IPS-18a (cell line): ENCODE data around the gene ADH6.
"Not testable (repeated sequence)": the region's sequence is repeated elsewhere in the genome, so short reads cannot be mapped to it uniquely, and the experiment has no call there.

Source experiments
- H3K27ac ChIP-seq: one replicate; pipeline ENCODE4 v1.5.1; 2013; ENCODE audit warnings: low read length
- H3K27me3 ChIP-seq: one replicate; pipeline ENCODE4 v1.6.1; 2013; ENCODE audit warnings: mild to moderate bottlenecking, low read length; ENCODE audit not compliant: control insufficient read depth, insufficient read depth
- H3K36me3 ChIP-seq: one replicate; pipeline ENCODE4 v1.6.1; 2013; ENCODE audit warnings: low read depth, low read length; ENCODE audit not compliant: control insufficient read depth
- H3K4me1 ChIP-seq: one replicate; pipeline ENCODE4 v1.6.1; 2013; ENCODE audit warnings: low read depth, low read length; ENCODE audit not compliant: control insufficient read depth
- H3K4me3 ChIP-seq: one replicate; pipeline ENCODE4 v1.5.1; 2013; ENCODE audit warnings: low read length
- H3K9ac ChIP-seq: one replicate; pipeline ENCODE4 v1.6.1; 2013; ENCODE audit warnings: mild to moderate bottlenecking, low read length, moderate library complexity
- H3K9me3 ChIP-seq: one replicate; pipeline ENCODE4 v1.6.1; 2013; ENCODE audit warnings: low read depth, low read length; ENCODE audit not compliant: control insufficient read depth

The ADH6 gene

GRCh38 chr4:99219072-99219471, at the start of gene ADH6:
ADH6 (minus strand) TSS chr4:99219246; CDS start chr4:99219152, 94 bp downstream.
- Histone ChIP-seq H3K4me1 (peaks cover 19% of the 10 kb centered on the region), H3K27me3 (no peaks in the 10 kb centered on the region), H3K36me3 (no peaks in the 10 kb centered on the region), H3K4me3 (no peak within 1 kb of the TSS), H3K9ac (no peak within 1 kb of the TSS), H3K9me3 (no peaks in the 10 kb centered on the region), H3K27ac (no peak within 1 kb of the TSS)

GRCh38 chr4:99264927-99265326, 45.9 kb upstream of the ADH6 start:
- Histone ChIP-seq H3K9ac (no peak overlapping the region), H3K36me3 (no peaks in the 10 kb centered on the region), H3K4me3 (no peak overlapping the region), H3K4me1 (no peaks in the 10 kb centered on the region), H3K27me3 (no peaks in the 10 kb centered on the region), H3K27ac (no peak overlapping the region), H3K9me3 (no peaks in the 10 kb centered on the region)

- no peaks in the 10 kb centered on the region for H3K27me3 ChIP-seq
- H3K36me3 ChIP-seq: no peaks in the 10 kb centered on the region
- H3K4me3 ChIP-seq: no peak overlapping the region
- H3K27ac ChIP-seq: no peak overlapping the region
- H3K9me3 ChIP-seq: no peaks in the 10 kb centered on the region
- H3K9ac ChIP-seq: no peak overlapping the region
- no peaks in the 10 kb centered on the region for H3K4me1 ChIP-seq
Measured at GRCh38 chr4:99252746-99253145, 33.7 kb upstream of the ADH6 start.

GRCh38 chr4:99248714-99249113, 29.7 kb upstream of the ADH6 start:
- H3K9ac ChIP-seq: no peak overlapping the region
- no peaks in the 10 kb centered on the region for H3K9me3 ChIP-seq
- H3K4me3 ChIP-seq: no peak overlapping the region
- H3K4me1 ChIP-seq: no peaks in the 10 kb centered on the region
- no peaks in the 10 kb centered on the region for H3K27me3 ChIP-seq
- H3K27ac ChIP-seq: no peak overlapping the region
- no peaks in the 10 kb centered on the region for H3K36me3 ChIP-seq

GRCh38 chr4:99235955-99236354, 16.9 kb upstream of the ADH6 start:
- Histone ChIP-seq H3K36me3 (no peaks in the 10 kb centered on the region), H3K27me3 (no peaks in the 10 kb centered on the region), H3K9ac (no peak overlapping the region), H3K4me3 (no peak overlapping the region), H3K4me1 (no peaks in the 10 kb centered on the region), H3K9me3 (no peaks in the 10 kb centered on the region), H3K27ac (no peak overlapping the region)

- no peaks in the 10 kb centered on the region for H3K4me1 ChIP-seq
- H3K9me3 ChIP-seq: no peaks in the 10 kb centered on the region
- no peaks in the 10 kb centered on the region for H3K36me3 ChIP-seq
- no peak overlapping the region for H3K27ac ChIP-seq
- H3K4me3 ChIP-seq: no peak overlapping the region
- no peak overlapping the region for H3K9ac ChIP-seq
- H3K27me3 ChIP-seq: no peaks in the 10 kb centered on the region
Measured at GRCh38 chr4:99234331-99235010, 15.4 kb upstream of the ADH6 start.

- H3K9ac ChIP-seq, H3K27me3 ChIP-seq: not testable (repeated sequence)
Measured at GRCh38 chr4:99233397-99233796, 14.4 kb upstream of the ADH6 start.

GRCh38 chr4:99228706-99229105, 9.7 kb upstream of the ADH6 start:
- not testable (repeated sequence) for H3K27ac ChIP-seq, H3K9ac ChIP-seq

More at GRCh38 chr4:99233397-99233796, 14.4 kb upstream of the ADH6 start:
- H3K9me3 ChIP-seq, H3K4me1 ChIP-seq, H3K36me3 ChIP-seq, H3K27ac ChIP-seq, H3K4me3 ChIP-seq: not testable (repeated sequence)

GRCh38 chr4:99227646-99228045, 8.6 kb upstream of the ADH6 start:
- not testable (repeated sequence) for H3K9ac ChIP-seq, H3K36me3 ChIP-seq, H3K27me3 ChIP-seq, H3K9me3 ChIP-seq, H3K4me3 ChIP-seq, H3K27ac ChIP-seq, H3K4me1 ChIP-seq

More at GRCh38 chr4:99228706-99229105, 9.7 kb upstream of the ADH6 start:
- H3K36me3 ChIP-seq, H3K9me3 ChIP-seq, H3K4me3 ChIP-seq, H3K4me1 ChIP-seq, H3K27me3 ChIP-seq: not testable (repeated sequence)

- Histone ChIP-seq H3K4me3 (peak overlapping the region; percentile 11), H3K27ac (no peak overlapping the region), H3K27me3 (no peaks in the 10 kb centered on the region), H3K9ac (no peak overlapping the region), H3K36me3 (no peaks in the 10 kb centered on the region), H3K4me1 (peaks cover 19% of the 10 kb centered on the region), H3K9me3 (no peaks in the 10 kb centered on the region)
Measured at GRCh38 chr4:99221980-99222379, 2.9 kb upstream of the ADH6 start.

GRCh38 chr4:99219479-99219878, 433 bp upstream of the ADH6 start:
- Histone ChIP-seq H3K9me3 (no peaks in the 10 kb centered on the region), H3K27ac (no peak overlapping the region), H3K36me3 (no peaks in the 10 kb centered on the region), H3K4me1 (peaks cover 19% of the 10 kb centered on the region), H3K4me3 (no peak overlapping the region), H3K27me3 (no peaks in the 10 kb centered on the region), H3K9ac (no peak overlapping the region)

- no peak overlapping the region for H3K4me3 ChIP-seq
- no peak overlapping the region for H3K9ac ChIP-seq
- H3K4me1 ChIP-seq: peaks cover 9% of the 10 kb centered on the region
- H3K27ac ChIP-seq: no peak overlapping the region
- H3K27me3 ChIP-seq: no peaks in the 10 kb centered on the region
- no peaks in the 10 kb centered on the region for H3K9me3 ChIP-seq
- no peaks in the 10 kb centered on the region for H3K36me3 ChIP-seq
Measured at GRCh38 chr4:99215521-99215920, 3.5 kb downstream of the ADH6 start.
